H1 (cell line): Measurements from ENCODE around the gene UCP1. TPM values are rescaled to one million over a fixed set of nuclear protein-coding genes. Genes with fewer than 3 reads are reported as not detected.
A peak's percentile ranks its signal among the peaks of the same experiment; 100 is the strongest.

Experiments used
- CTCF ChIA-PET: fragments of 300-600 bp; sonication (Branson Sonifier 250); formaldehyde crosslinking; loops from one replicate; lab custom pipeline; 2021; ENCODE audit not compliant: partially characterized antibody; lab: Charles Lee
- POLR2A ChIA-PET: fragments of 300-600 bp; sonication (Branson Sonifier 250); formaldehyde crosslinking; loops from one replicate; lab custom pipeline; 2021; ENCODE audit warnings: inconsistent platforms; ENCODE audit not compliant: partially characterized antibody; lab: Charles Lee
- DNase-seq, 2 experiments: peaks; one replicate each; pipeline versions ENCODE4 v3.0.0 to v3.0.0-alpha.2; 2010 to 2022; ENCODE audit warnings: low spot score in 2 of 2, low read depth in 1 of 2, mixed read lengths in 1 of 2
- FAIRE-seq: peaks from 2 replicates; lab custom pipeline; 2011; peaks lifted over from hg19 to GRCh38; lab: Jason Lieb, UNC
- H2AFZ ChIP-seq: 2 replicates; pipeline ENCODE4 v1.8.1; 2012; ENCODE audit warnings: low read length, inconsistent platforms
- H2AK5ac ChIP-seq: 2 replicates; pipeline ENCODE4 v1.6.1; 2013; ENCODE audit warnings: low read depth, low read length
- H2BK120ac ChIP-seq: replicated peaks from 2 replicates; pipeline ENCODE3; 2013; ENCODE audit warnings: low read depth, low read length, inconsistent platforms
- H2BK12ac ChIP-seq: 2 replicates; pipeline ENCODE4 v1.6.1; 2013; ENCODE audit warnings: low read depth, low read length
- H2BK15ac ChIP-seq: 2 replicates; pipeline ENCODE4 v1.6.1; 2013; ENCODE audit warnings: low read length
- H2BK20ac ChIP-seq: 2 replicates; pipeline ENCODE4 v1.6.1; 2013; ENCODE audit warnings: low read length
- H2BK5ac ChIP-seq: 2 replicates; pipeline ENCODE4 v1.6.1; 2013; ENCODE audit warnings: low read depth, low read length
- H3K14ac ChIP-seq: 2 replicates; pipeline ENCODE4 v1.6.1; 2013; ENCODE audit warnings: inconsistent platforms; ENCODE audit not compliant: insufficient read length
- H3K18ac ChIP-seq: 2 replicates; pipeline ENCODE4 v1.6.1; 2013; ENCODE audit warnings: low read length; ENCODE audit errors: extremely low read depth
- H3K23ac ChIP-seq: 2 replicates; pipeline ENCODE4 v1.6.1; 2013; ENCODE audit warnings: inconsistent platforms; ENCODE audit not compliant: insufficient read length
- H3K23me2 ChIP-seq: 2 replicates; pipeline ENCODE4 v1.6.1; 2013; ENCODE audit warnings: low read depth, low read length
- H3K27ac ChIP-seq: 2 replicates; pipeline ENCODE4 v1.6.1; 2011; ENCODE audit warnings: low read depth, low read length, inconsistent platforms
- H3K27me3 ChIP-seq, 4 experiments: replicated peaks in 1 of 4; 1 replicate in 1 of 4; 2 replicates in 3 of 4; pipeline versions ENCODE4 v1.6.1 to v1.8.1; 2011 to 2013; ENCODE audit warnings: low read length in 3 of 4, mild to moderate bottlenecking in 3 of 4, inconsistent platforms in 2 of 4, mixed read lengths in 2 of 4, moderate library complexity in 1 of 4; ENCODE audit not compliant: control insufficient read depth in 3 of 4, insufficient read depth in 3 of 4; ENCODE audit errors: extremely low read depth in 1 of 4
- H3K36me3 ChIP-seq, 4 experiments: 2 replicates each; pipeline versions ENCODE4 v1.6.1 to v1.8.1; 2011 to 2013; ENCODE audit warnings: mild to moderate bottlenecking in 4 of 4, low read length in 3 of 4, moderate library complexity in 2 of 4, control low read depth in 1 of 4, inconsistent platforms in 1 of 4; ENCODE audit not compliant: insufficient read depth in 4 of 4, control insufficient read depth in 2 of 4
- H3K4ac ChIP-seq: replicated peaks from 2 replicates; pipeline ENCODE3; 2013; ENCODE audit warnings: low read length, low read depth, mixed read lengths, inconsistent platforms; ENCODE audit not compliant: insufficient read length
- H3K4me1 ChIP-seq, 4 experiments: replicated peaks in 1 of 4; 1 replicate in 1 of 4; 2 replicates in 3 of 4; pipeline versions ENCODE4 v1.6.1 to v1.8.1; 2011 to 2013; ENCODE audit warnings: low read length in 3 of 4, inconsistent platforms in 2 of 4, mixed read lengths in 1 of 4; ENCODE audit not compliant: insufficient read depth in 4 of 4, control insufficient read depth in 3 of 4
- H3K4me2 ChIP-seq, 2 experiments: 2 replicates each; pipeline versions ENCODE4 v1.6.1 to v1.8.1; 2011 to 2013; ENCODE audit warnings: low read depth in 2 of 2, low read length in 2 of 2, control low read depth in 1 of 2, inconsistent platforms in 1 of 2, mild to moderate bottlenecking in 1 of 2; ENCODE audit not compliant: insufficient read depth in 1 of 2
- H3K4me3 ChIP-seq, 4 experiments: fragments of 200-600, 300-600 bp in 1 of 4; sonication (generic), shearing (Covaris generic), sonication (Bioruptor Twin) in 1 of 4; 2 replicates each; pipeline versions ENCODE4 v1.5.1 to v1.8.1; 2011 to 2016; ENCODE audit warnings: low read length in 4 of 4, low read depth in 3 of 4, control low read depth in 2 of 4, inconsistent platforms in 2 of 4, mild to moderate bottlenecking in 2 of 4, mixed read lengths in 1 of 4, moderate library complexity in 1 of 4; ENCODE audit not compliant: insufficient read depth in 2 of 4; ENCODE audit errors: extremely low read depth in 1 of 4
- H3K56ac ChIP-seq: replicated peaks from 2 replicates; pipeline ENCODE3; 2013; ENCODE audit warnings: low read depth, mild to moderate bottlenecking, mixed read lengths, low read length, inconsistent platforms; ENCODE audit not compliant: insufficient read length
- H3K79me1 ChIP-seq: 2 replicates; pipeline ENCODE4 v1.6.1; 2013; ENCODE audit warnings: low read depth, low read length, control low read depth
- H3K79me2 ChIP-seq, 2 experiments: 2 replicates each; pipeline versions ENCODE4 v1.6.1 to v1.8.1; 2012 to 2013; ENCODE audit warnings: low read length in 2 of 2, mild to moderate bottlenecking in 2 of 2, inconsistent platforms in 1 of 2; ENCODE audit not compliant: insufficient read depth in 2 of 2, control insufficient read depth in 1 of 2
- H3K9ac ChIP-seq, 4 experiments: replicated peaks in 1 of 4; 1 replicate in 1 of 4; 2 replicates in 3 of 4; pipeline versions ENCODE4 v1.6.1 to v1.8.1; 2011 to 2013; ENCODE audit warnings: low read depth in 3 of 4, low read length in 3 of 4, control low read depth in 2 of 4, mild to moderate bottlenecking in 2 of 4, moderate library complexity in 2 of 4, inconsistent platforms in 1 of 4; ENCODE audit errors: extremely low read depth in 1 of 4
- H3K9me3 ChIP-seq, 2 experiments: 2 replicates each; pipeline versions ENCODE4 v1.6.1 to v1.8.1; 2012 to 2013; ENCODE audit warnings: mild to moderate bottlenecking in 2 of 2, moderate library complexity in 2 of 2, control low read depth in 1 of 2, inconsistent platforms in 1 of 2, low read depth in 1 of 2, low read length in 1 of 2, mixed read lengths in 1 of 2; ENCODE audit not compliant: insufficient read depth in 2 of 2
- H4K20me1 ChIP-seq, 2 experiments: replicated peaks in 1 of 2; 2 replicates each; pipeline versions ENCODE3 to v1.8.1; 2011 to 2013; ENCODE audit warnings: inconsistent platforms in 2 of 2, low read length in 2 of 2, mild to moderate bottlenecking in 1 of 2; ENCODE audit not compliant: insufficient read depth in 2 of 2, control insufficient read depth in 1 of 2
- H4K5ac ChIP-seq: 2 replicates; pipeline ENCODE4 v1.6.1; 2013; ENCODE audit warnings: low read length, low read depth, mixed read lengths, inconsistent platforms; ENCODE audit not compliant: insufficient read length
- H4K8ac ChIP-seq: 2 replicates; pipeline ENCODE4 v1.8.0; 2013; ENCODE audit warnings: mild to moderate bottlenecking, moderate library complexity, low read length, inconsistent platforms; ENCODE audit not compliant: insufficient read depth; ENCODE audit errors: extremely low read depth
- H4K91ac ChIP-seq: replicated peaks from 2 replicates; pipeline ENCODE3; 2013; ENCODE audit warnings: low read length, mixed read lengths, inconsistent platforms; ENCODE audit not compliant: insufficient read length
- CHD1 ChIP-seq: IDR thresholded peaks from 2 replicates; pipeline ENCODE4 v1.6.1; 2012; ENCODE audit warnings: low read depth, low read length, improper control_type of control experiment
- E2F6 ChIP-seq: IDR thresholded peaks from 2 replicates; pipeline ENCODE4 v1.6.1; 2012; ENCODE audit warnings: inconsistent platforms
- NRF1 ChIP-seq: IDR thresholded peaks from 2 replicates; pipeline ENCODE4 v1.6.1; 2011; ENCODE audit warnings: mild to moderate bottlenecking, low read depth, low read length, improper control_type of control experiment
- RAD21 ChIP-seq, 2 experiments: IDR thresholded peaks in 1 of 2; conservative IDR thresholded peaks in 1 of 2; 2 replicates each; pipeline ENCODE4 v1.6.1; 2011; ENCODE audit warnings: low read depth in 2 of 2, low read length in 2 of 2, improper control_type of control experiment in 1 of 2, inconsistent platforms in 1 of 2, mild to moderate bottlenecking in 1 of 2, moderate library complexity in 1 of 2
- SP2 ChIP-seq: IDR thresholded peaks from 2 replicates; pipeline ENCODE4 v1.6.1; 2012; ENCODE audit warnings: mild to moderate bottlenecking, low read length, inconsistent platforms
- TAF1 ChIP-seq: IDR thresholded peaks from 2 replicates; pipeline ENCODE4 v1.6.1; 2011; ENCODE audit warnings: mild to moderate bottlenecking, low read depth, low read length
- USF2 ChIP-seq: IDR thresholded peaks from 2 replicates; pipeline ENCODE4 v1.6.1; 2011; ENCODE audit warnings: low read length, improper control_type of control experiment
- WGBS, 2 experiments: shearing (Covaris generic) in 1 of 2; methylation state at CpG; one replicate each; pipeline versions ENCODE4 v1.1.6 to v1.1.7; 2013 to 2015; ENCODE audit warnings: low lambda C conversion rate in 2 of 2, mixed read lengths in 2 of 2, inconsistent platforms in 1 of 2, low coverage in 1 of 2, missing lambda C conversion rate in 1 of 2; ENCODE audit not compliant: insufficient replicate concordance in 2 of 2, insufficient coverage in 1 of 2, insufficient read length in 1 of 2; ENCODE audit errors: extremely low coverage in 1 of 2, missing lambda C conversion rate in 1 of 2; 5-methylcytosine and 5-hydroxymethylcytosine counted together
- polyA plus RNA-seq, 7 experiments: library from polyadenylated mRNA; depleted of rRNA in 3 of 7; stranded (reverse) in 5 of 7; unstranded in 2 of 7; fragments of >200 nt in 5 of 7; fragments of 200-250 nt in 2 of 7; gene quantifications; 1 replicate in 5 of 7; 2 replicates in 1 of 7; 4 replicates in 1 of 7; pipeline versions ENCODE4 v1.2.1 to v1.2.3, GENCODE V29; 2011 to 2013; ENCODE audit warnings: missing spikeins in 2 of 7, mixed read lengths in 2 of 7
- total RNA-seq: library from RNA; stranded (reverse); fragmentation: NEBNext Ultra II Directional; extraction: Animal tissue kit (Norgen Biotek cat#: 25700); gene quantifications from 2 replicates; pipeline ENCODE4 v1.2.1, GENCODE V29; 2021
- TF ChIP-seq, protein P1 (sequence below), 3 experiments: IDR thresholded peaks; 1 replicate in 2 of 3; 2 replicates in 1 of 3; pipeline versions ENCODE4 v1.5.1 to v1.6.1; 2011; ENCODE audit warnings: low read length in 3 of 3, mild to moderate bottlenecking in 3 of 3, inconsistent platforms in 2 of 3, low read depth in 1 of 3, moderate library complexity in 1 of 3; ENCODE audit not compliant: insufficient read depth in 1 of 3; ENCODE audit errors: control extremely low read depth in 1 of 3

Gene UCP1
- total and polyA plus RNA-seq, 2 of the 8 experiments (the other 6 are each of a cell fraction or from before 2014, with no cell fraction given), result 0.20 to 0.44 TPM

DNA sequence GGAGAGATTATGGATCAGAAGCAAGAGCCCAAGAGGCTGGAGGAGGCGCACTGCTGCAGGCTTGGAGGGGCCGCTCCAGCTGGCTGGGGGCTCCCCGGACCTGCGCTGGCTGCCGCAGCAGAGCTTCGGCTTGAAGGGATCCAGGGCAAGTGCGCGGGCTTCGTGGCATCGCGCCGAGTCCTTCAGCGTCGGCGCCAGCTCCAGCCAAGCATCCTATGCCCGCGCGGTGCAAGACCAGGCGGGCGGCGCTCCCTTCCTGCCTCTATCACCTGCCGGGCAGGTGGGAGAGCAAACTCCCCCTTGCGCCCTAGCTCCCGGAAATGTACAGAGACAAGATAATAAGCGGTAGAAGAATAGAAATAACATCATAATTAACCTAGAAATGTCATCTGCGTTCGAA lies 10.5 kb upstream of the UCP1 start:
- Histone ChIP-seq H3K4me3 (no peak overlapping the region), H2BK15ac (no peak overlapping the region), H3K27me3 (peaks cover 0 to 7% (median 2%) of the 10 kb centered on the region in 4 experiments; a peak in 2 of 7 replicates), H4K20me1 (no peaks in the 10 kb centered on the region), H2BK120ac (no peak overlapping the region), H2BK20ac (no peak overlapping the region), H3K18ac (no peak overlapping the region), H3K23me2 (no peaks in the 10 kb centered on the region), H3K23ac (no peak overlapping the region), H4K8ac (no peak overlapping the region), H3K9ac (no peak overlapping the region), H2AK5ac (no peak overlapping the region), H3K56ac (no peak overlapping the region), H3K14ac (no peak overlapping the region), H2AFZ (no peak overlapping the region), H2BK5ac (no peak overlapping the region), H3K4me2 (no peak overlapping the region), H3K4me1 (no peaks in the 10 kb centered on the region), H3K36me3 (no peaks in the 10 kb centered on the region), H2BK12ac (no peak overlapping the region), H3K9me3 (no peaks in the 10 kb centered on the region), H3K27ac (no peak overlapping the region), H3K79me2 (no peaks in the 10 kb centered on the region), H4K91ac (no peak overlapping the region), H3K79me1 (no peaks in the 10 kb centered on the region), H3K4ac (no peak overlapping the region), H4K5ac (no peak overlapping the region)
- POLR2A ChIA-PET, result no interaction called here
- 73% methylated on average over 27 of the region's 27 CpGs; no CpG with 5 or more reads in 1 of the 2 experiments for WGBS, 2 experiments
- no peak for DNase-seq
- FAIRE-seq, result no peak
- CTCF ChIA-PET, result interaction anchor here (1.2 to 2.3 kb wide), 4 partner anchors 15 to 73 kb away, joined by 4 to 12 read pairs (median 4); no protein-coding TSS in a partner anchor
- TF ChIP-seq E2F6 (peak; percentile 75), CHD1 (no peak), RAD21 (IDR thresholded peaks at IDR 0.05 in 1 of 2, conservative IDR thresholded peaks at IDR 0.05 in 1 of 2; ENCODE audit: low read depth in 2 of 2, low read length in 2 of 2) (no peak), NRF1 (no peak), USF2 (no peak), SP2 (no peak), TAF1 (no peak)
- TF ChIP-seq, protein P1, sequence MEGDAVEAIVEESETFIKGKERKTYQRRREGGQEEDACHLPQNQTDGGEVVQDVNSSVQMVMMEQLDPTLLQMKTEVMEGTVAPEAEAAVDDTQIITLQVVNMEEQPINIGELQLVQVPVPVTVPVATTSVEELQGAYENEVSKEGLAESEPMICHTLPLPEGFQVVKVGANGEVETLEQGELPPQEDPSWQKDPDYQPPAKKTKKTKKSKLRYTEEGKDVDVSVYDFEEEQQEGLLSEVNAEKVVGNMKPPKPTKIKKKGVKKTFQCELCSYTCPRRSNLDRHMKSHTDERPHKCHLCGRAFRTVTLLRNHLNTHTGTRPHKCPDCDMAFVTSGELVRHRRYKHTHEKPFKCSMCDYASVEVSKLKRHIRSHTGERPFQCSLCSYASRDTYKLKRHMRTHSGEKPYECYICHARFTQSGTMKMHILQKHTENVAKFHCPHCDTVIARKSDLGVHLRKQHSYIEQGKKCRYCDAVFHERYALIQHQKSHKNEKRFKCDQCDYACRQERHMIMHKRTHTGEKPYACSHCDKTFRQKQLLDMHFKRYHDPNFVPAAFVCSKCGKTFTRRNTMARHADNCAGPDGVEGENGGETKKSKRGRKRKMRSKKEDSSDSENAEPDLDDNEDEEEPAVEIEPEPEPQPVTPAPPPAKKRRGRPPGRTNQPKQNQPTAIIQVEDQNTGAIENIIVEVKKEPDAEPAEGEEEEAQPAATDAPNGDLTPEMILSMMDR (IDR thresholded peaks at IDR 0.05; ENCODE audit: control extremely low read depth in 1 of 3, insufficient read depth in 1 of 3, low read depth in 1 of 3, low read length in 3 of 3), result no peak
